B cell (primary cell): ENCODE results near the gene ZNF683.

Experiments used
- CTCF ChIP-seq: fragments of 200-600 bp; IDR thresholded peaks from one replicate; pipeline ENCODE4 v1.8.0; 2022; ENCODE audit warnings: antibody characterized with exemption, mild to moderate bottlenecking
- EZH2 ChIP-seq: IDR thresholded peaks from 2 replicates; pipeline ENCODE4 v1.6.1; 2012; ENCODE audit warnings: borderline replicate concordance, low read depth, mild to moderate bottlenecking, moderate library complexity, low read length; ENCODE audit not compliant: insufficient read depth, poor library complexity, severe bottlenecking

GRCh38 chr1:26322042-26322331, 50.6 kb downstream of the ZNF683 start:
- TF ChIP-seq CTCF (no peak), EZH2 (no peak)
